Neural cell (in vitro differentiated cells): ENCODE measurements around the gene PLXNA4.

Experiments used
- EZH2 ChIP-seq: fragments of 200-600, 300-800 bp; shearing (Covaris generic), sonication (generic); IDR thresholded peaks from 2 replicates; pipeline ENCODE4 v1.6.1; 2014; ENCODE audit warnings: antibody characterized with exemption, low read length, borderline replicate concordance, mild to moderate bottlenecking; ENCODE audit not compliant: insufficient read depth, poor library complexity, severe bottlenecking
- MXI1 ChIP-seq: fragments of 450-650 bp; conservative IDR thresholded peaks from 2 replicates; pipeline ENCODE4 v1.6.1; 2014; ENCODE audit warnings: antibody characterized with exemption, mild to moderate bottlenecking; ENCODE audit not compliant: poor library complexity, severe bottlenecking
- RAD21 ChIP-seq: fragments of 450-650 bp; conservative IDR thresholded peaks from 2 replicates; pipeline ENCODE4 v1.6.1; 2014; ENCODE audit warnings: antibody characterized with exemption, mild to moderate bottlenecking, moderate library complexity
- TF ChIP-seq, protein P1 (sequence below): fragments of 450-650 bp; IDR thresholded peaks from 2 replicates; pipeline ENCODE4 v1.5.1; 2014; ENCODE audit warnings: antibody characterized with exemption, mild to moderate bottlenecking, moderate library complexity; ENCODE audit not compliant: poor library complexity, severe bottlenecking

- TF ChIP-seq, protein P1, sequence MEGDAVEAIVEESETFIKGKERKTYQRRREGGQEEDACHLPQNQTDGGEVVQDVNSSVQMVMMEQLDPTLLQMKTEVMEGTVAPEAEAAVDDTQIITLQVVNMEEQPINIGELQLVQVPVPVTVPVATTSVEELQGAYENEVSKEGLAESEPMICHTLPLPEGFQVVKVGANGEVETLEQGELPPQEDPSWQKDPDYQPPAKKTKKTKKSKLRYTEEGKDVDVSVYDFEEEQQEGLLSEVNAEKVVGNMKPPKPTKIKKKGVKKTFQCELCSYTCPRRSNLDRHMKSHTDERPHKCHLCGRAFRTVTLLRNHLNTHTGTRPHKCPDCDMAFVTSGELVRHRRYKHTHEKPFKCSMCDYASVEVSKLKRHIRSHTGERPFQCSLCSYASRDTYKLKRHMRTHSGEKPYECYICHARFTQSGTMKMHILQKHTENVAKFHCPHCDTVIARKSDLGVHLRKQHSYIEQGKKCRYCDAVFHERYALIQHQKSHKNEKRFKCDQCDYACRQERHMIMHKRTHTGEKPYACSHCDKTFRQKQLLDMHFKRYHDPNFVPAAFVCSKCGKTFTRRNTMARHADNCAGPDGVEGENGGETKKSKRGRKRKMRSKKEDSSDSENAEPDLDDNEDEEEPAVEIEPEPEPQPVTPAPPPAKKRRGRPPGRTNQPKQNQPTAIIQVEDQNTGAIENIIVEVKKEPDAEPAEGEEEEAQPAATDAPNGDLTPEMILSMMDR: no peak
- no peak for TF ChIP-seq EZH2
- TF ChIP-seq RAD21: no peak
- no peak for TF ChIP-seq MXI1
Measured at GRCh38 chr7:132446666-132447278, 129.5 kb downstream of the PLXNA4 start.
